GM23338 (cell line): ENCODE data around the gene LSM11. TPM values are rescaled to one million over a fixed set of nuclear protein-coding genes. Genes with fewer than 3 reads are reported as not detected.
A peak's percentile ranks its signal among the peaks of the same experiment; 100 is the strongest.

Experiments used
- ATAC-seq: fragments of 200-7000 bp; cut with Tn5 transposase; 3 replicates; pipeline ENCODE4 v1.9.1; 2020
- DNase-seq: peaks from one replicate; pipeline ENCODE4 v3.0.0-alpha.2; 2015; ENCODE audit warnings: low spot score
- H2AFZ ChIP-seq: fragments of 200-600 bp; sonication (generic); 2 replicates; pipeline ENCODE4 v1.8.0; 2016; ENCODE audit warnings: antibody characterized with exemption, mild to moderate bottlenecking, moderate library complexity
- H3F3A ChIP-seq: fragments of 200-600 bp; sonication (generic); replicated peaks from 2 replicates; pipeline ENCODE4 v1.8.0; 2017; ENCODE audit warnings: antibody characterized with exemption, mixed run types, low read depth
- H3K27ac ChIP-seq: fragments of 200-600 bp; sonication (generic); 2 replicates; pipeline ENCODE4 v1.6.1; 2016; ENCODE audit warnings: low read depth
- H3K27me3 ChIP-seq: fragments of 200-600 bp; sonication (generic); 2 replicates; pipeline ENCODE4 v1.8.0; 2016; ENCODE audit warnings: mild to moderate bottlenecking, mixed run types, moderate library complexity; ENCODE audit not compliant: insufficient read depth
- H3K36me3 ChIP-seq: fragments of 200-600 bp; sonication (generic); 2 replicates; pipeline ENCODE4 v1.8.0; 2016; ENCODE audit warnings: mild to moderate bottlenecking; ENCODE audit not compliant: insufficient read depth
- H3K4me1 ChIP-seq: fragments of 200-600 bp; sonication (generic); 2 replicates; pipeline ENCODE4 v1.8.0; 2016; ENCODE audit warnings: mild to moderate bottlenecking, moderate library complexity; ENCODE audit not compliant: insufficient read depth
- H3K4me2 ChIP-seq: fragments of 200-600 bp; sonication (generic); 2 replicates; pipeline ENCODE4 v1.7.1; 2017; ENCODE audit warnings: mixed run types
- H3K4me3 ChIP-seq: fragments of 200-600 bp; sonication (generic); 2 replicates; pipeline ENCODE4 v1.6.1; 2016; ENCODE audit warnings: mixed run types
- H3K79me2 ChIP-seq: fragments of 200-600 bp; sonication (generic); replicated peaks from 2 replicates; pipeline ENCODE4 v1.8.0; 2017; ENCODE audit warnings: mild to moderate bottlenecking; ENCODE audit not compliant: insufficient read depth
- H3K9me2 ChIP-seq: fragments of 200-600 bp; sonication (generic); 2 replicates; pipeline ENCODE4 v1.8.0; 2017; ENCODE audit not compliant: insufficient read depth
- H4K20me1 ChIP-seq: fragments of 200-600 bp; sonication (generic); replicated peaks from 2 replicates; pipeline ENCODE4 v1.8.0; 2017; ENCODE audit warnings: mild to moderate bottlenecking; ENCODE audit not compliant: insufficient read depth
- H3K27ac Mint-ChIP-seq: 2 replicates; pipeline ENCODE4 v1.8.0; 2020; ENCODE audit warnings: inconsistent platforms, mild to moderate bottlenecking, moderate library complexity, mixed read lengths
- H3K27me3 Mint-ChIP-seq: 3 replicates; pipeline ENCODE4 v1.8.0; 2022; ENCODE audit warnings: low read depth, mild to moderate bottlenecking, moderate library complexity, mixed read lengths, inconsistent platforms; ENCODE audit not compliant: insufficient read depth, poor library complexity
- H3K36me3 Mint-ChIP-seq: 3 replicates; pipeline ENCODE4 v1.8.0; 2021; ENCODE audit warnings: low read depth, mild to moderate bottlenecking, inconsistent platforms, moderate library complexity, mixed read lengths
- H3K4me1 Mint-ChIP-seq: 3 replicates; pipeline ENCODE4 v1.8.0; 2020; ENCODE audit warnings: mild to moderate bottlenecking, inconsistent platforms, mixed read lengths
- H3K4me3 Mint-ChIP-seq: 3 replicates; pipeline ENCODE4 v1.8.0; 2021; ENCODE audit warnings: moderate library complexity, mild to moderate bottlenecking, inconsistent platforms, mixed read lengths
- H3K9me3 Mint-ChIP-seq: 3 replicates; pipeline ENCODE4 v1.8.0; 2020; ENCODE audit warnings: moderate library complexity, mild to moderate bottlenecking, inconsistent platforms, mixed read lengths
- CREB1 ChIP-seq: fragments of 250-450 bp; sonication (Bioruptor Pico); IDR thresholded peaks from 2 replicates; pipeline ENCODE4 v1.5.0; 2020; ENCODE audit warnings: low read depth, mild to moderate bottlenecking, moderate library complexity
- EZH2 ChIP-seq: fragments of 200-600 bp; sonication (generic); IDR thresholded peaks from one replicate; pipeline ENCODE4 v1.8.0; 2017; ENCODE audit warnings: antibody characterized with exemption, mild to moderate bottlenecking, low read depth; ENCODE audit not compliant: unreplicated experiment
- JUNB ChIP-seq: IDR thresholded peaks from one replicate; pipeline ENCODE4 v1.6.1; 2016; ENCODE audit warnings: antibody characterized with exemption; ENCODE audit not compliant: unreplicated experiment
- NANOG ChIP-seq: IDR thresholded peaks from 2 replicates; pipeline ENCODE4 v1.6.1; 2016; ENCODE audit warnings: antibody characterized with exemption, borderline replicate concordance
- POLR2AphosphoS5 ChIP-seq: IDR thresholded peaks from 2 replicates; pipeline ENCODE4 v1.6.1; 2016; ENCODE audit warnings: antibody characterized with exemption, low read depth
- STAT1 ChIP-seq: IDR thresholded peaks from one replicate; pipeline ENCODE4 v1.6.1; 2016; ENCODE audit warnings: antibody characterized with exemption; ENCODE audit not compliant: unreplicated experiment
- ZNF114 ChIP-seq: fragments of 250-450 bp; sonication (Bioruptor Pico); IDR thresholded peaks from 2 replicates; pipeline ENCODE4 v1.5.0; 2020; ENCODE audit warnings: mild to moderate bottlenecking, moderate library complexity
- ZNF331 ChIP-seq: fragments of 250-450 bp; sonication (Bioruptor Pico); IDR thresholded peaks from 2 replicates; pipeline ENCODE4 v1.5.0; 2020; ENCODE audit warnings: low read depth, mild to moderate bottlenecking, moderate library complexity
- polyA plus RNA-seq: library from polyadenylated mRNA; unstranded; fragments of >200 nt; fragmentation: Nextera tagmentation; extraction: Ambion mirVana; gene quantifications from 2 replicates; pipeline ENCODE4 v1.2.1, GENCODE V29; 2016
- total RNA-seq: library from RNA; depleted of rRNA; stranded (reverse); fragments of >200 nt; shearing (Covaris generic); gene quantifications from 2 replicates; pipeline ENCODE4 v1.2.3, GENCODE V29; 2014
- TF ChIP-seq, protein P1 (sequence below), 2 experiments: fragments of 200-600 bp in 1 of 2; sonication (generic) in 1 of 2; conservative IDR thresholded peaks; 2 replicates each; pipeline versions ENCODE4 v1.5.1 to v1.6.1; 2016 to 2017; ENCODE audit warnings: antibody characterized with exemption in 2 of 2, low read depth in 2 of 2, mild to moderate bottlenecking in 2 of 2, moderate library complexity in 1 of 2
- TF ChIP-seq, protein P2 (sequence below): IDR thresholded peaks from 2 replicates; pipeline ENCODE4 v1.6.1; 2016; ENCODE audit warnings: antibody characterized with exemption
- TF ChIP-seq, protein P3 (sequence below): IDR thresholded peaks from one replicate; pipeline ENCODE4 v1.6.1; 2018; ENCODE audit warnings: antibody characterized with exemption; ENCODE audit not compliant: unreplicated experiment
- TF ChIP-seq, protein P4 (sequence below): fragments of 250-450 bp; sonication (Bioruptor Pico); IDR thresholded peaks from 2 replicates; pipeline ENCODE4 v1.5.0; 2020; ENCODE audit warnings: mild to moderate bottlenecking, moderate library complexity

The LSM11 gene
- total and polyA plus RNA-seq, 2 experiments from 2014 or later = 1.2 to 3.8 TPM

DNA sequence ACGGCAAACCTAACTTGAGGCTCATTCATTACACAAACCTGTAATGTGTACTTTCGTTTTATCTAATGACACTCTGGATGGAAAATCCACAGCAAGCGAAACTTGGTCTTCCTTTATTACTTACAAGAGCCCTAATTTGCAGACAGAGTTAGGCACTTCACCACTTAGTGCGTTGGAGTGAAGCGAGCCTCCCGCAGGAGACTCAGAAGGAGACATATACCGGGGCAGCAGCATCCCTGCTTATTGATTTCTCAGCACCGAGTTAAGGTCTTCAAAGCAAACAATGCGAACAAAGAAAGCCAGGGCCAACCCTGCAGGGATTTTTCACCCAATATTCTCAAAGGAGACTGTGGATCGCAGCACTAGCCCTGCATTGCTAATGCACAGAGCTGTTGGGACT is 28.6 kb downstream of the LSM11 start:
- Histone ChIP-seq H3K27ac (no peak overlapping the region), H3K9me2 (no peaks in the 10 kb centered on the region)
- no peak for DNase-seq

More for the DNA sequence above, 28.6 kb downstream of the LSM11 start:
- Histone ChIP-seq H3K4me2 (no peak overlapping the region), H3F3A (no peaks in the 10 kb centered on the region), H3K79me2 (no peaks in the 10 kb centered on the region), H3K36me3 (no peaks in the 10 kb centered on the region; the same call in 1 of the 2 replicates), H3K4me3 (no peak overlapping the region), H3K27me3 (no peaks in the 10 kb centered on the region), H2AFZ (peak overlapping the region; percentile 87), H3K4me1 (no peaks in the 10 kb centered on the region), H4K20me1 (no peaks in the 10 kb centered on the region)
- ATAC-seq = no peak
- H3K4me1 Mint-ChIP-seq = no peaks in the 10 kb centered on the region
- H3K4me3 Mint-ChIP-seq = no peak overlapping the region
- TF ChIP-seq POLR2AphosphoS5 (no peak), JUNB (no peak), CREB1 (no peak), NANOG (no peak), ZNF331 (no peak), STAT1 (no peak), EZH2 (no peak), ZNF114 (CRISPR knock-in tag) (no peak)
- TF ChIP-seq, protein P1, sequence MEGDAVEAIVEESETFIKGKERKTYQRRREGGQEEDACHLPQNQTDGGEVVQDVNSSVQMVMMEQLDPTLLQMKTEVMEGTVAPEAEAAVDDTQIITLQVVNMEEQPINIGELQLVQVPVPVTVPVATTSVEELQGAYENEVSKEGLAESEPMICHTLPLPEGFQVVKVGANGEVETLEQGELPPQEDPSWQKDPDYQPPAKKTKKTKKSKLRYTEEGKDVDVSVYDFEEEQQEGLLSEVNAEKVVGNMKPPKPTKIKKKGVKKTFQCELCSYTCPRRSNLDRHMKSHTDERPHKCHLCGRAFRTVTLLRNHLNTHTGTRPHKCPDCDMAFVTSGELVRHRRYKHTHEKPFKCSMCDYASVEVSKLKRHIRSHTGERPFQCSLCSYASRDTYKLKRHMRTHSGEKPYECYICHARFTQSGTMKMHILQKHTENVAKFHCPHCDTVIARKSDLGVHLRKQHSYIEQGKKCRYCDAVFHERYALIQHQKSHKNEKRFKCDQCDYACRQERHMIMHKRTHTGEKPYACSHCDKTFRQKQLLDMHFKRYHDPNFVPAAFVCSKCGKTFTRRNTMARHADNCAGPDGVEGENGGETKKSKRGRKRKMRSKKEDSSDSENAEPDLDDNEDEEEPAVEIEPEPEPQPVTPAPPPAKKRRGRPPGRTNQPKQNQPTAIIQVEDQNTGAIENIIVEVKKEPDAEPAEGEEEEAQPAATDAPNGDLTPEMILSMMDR (conservative IDR thresholded peaks at IDR 0.05; ENCODE audit: low read depth in 2 of 2) = no peak
- TF ChIP-seq, protein P2, sequence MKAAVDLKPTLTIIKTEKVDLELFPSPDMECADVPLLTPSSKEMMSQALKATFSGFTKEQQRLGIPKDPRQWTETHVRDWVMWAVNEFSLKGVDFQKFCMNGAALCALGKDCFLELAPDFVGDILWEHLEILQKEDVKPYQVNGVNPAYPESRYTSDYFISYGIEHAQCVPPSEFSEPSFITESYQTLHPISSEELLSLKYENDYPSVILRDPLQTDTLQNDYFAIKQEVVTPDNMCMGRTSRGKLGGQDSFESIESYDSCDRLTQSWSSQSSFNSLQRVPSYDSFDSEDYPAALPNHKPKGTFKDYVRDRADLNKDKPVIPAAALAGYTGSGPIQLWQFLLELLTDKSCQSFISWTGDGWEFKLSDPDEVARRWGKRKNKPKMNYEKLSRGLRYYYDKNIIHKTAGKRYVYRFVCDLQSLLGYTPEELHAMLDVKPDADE = no peak
- TF ChIP-seq, protein P3, sequence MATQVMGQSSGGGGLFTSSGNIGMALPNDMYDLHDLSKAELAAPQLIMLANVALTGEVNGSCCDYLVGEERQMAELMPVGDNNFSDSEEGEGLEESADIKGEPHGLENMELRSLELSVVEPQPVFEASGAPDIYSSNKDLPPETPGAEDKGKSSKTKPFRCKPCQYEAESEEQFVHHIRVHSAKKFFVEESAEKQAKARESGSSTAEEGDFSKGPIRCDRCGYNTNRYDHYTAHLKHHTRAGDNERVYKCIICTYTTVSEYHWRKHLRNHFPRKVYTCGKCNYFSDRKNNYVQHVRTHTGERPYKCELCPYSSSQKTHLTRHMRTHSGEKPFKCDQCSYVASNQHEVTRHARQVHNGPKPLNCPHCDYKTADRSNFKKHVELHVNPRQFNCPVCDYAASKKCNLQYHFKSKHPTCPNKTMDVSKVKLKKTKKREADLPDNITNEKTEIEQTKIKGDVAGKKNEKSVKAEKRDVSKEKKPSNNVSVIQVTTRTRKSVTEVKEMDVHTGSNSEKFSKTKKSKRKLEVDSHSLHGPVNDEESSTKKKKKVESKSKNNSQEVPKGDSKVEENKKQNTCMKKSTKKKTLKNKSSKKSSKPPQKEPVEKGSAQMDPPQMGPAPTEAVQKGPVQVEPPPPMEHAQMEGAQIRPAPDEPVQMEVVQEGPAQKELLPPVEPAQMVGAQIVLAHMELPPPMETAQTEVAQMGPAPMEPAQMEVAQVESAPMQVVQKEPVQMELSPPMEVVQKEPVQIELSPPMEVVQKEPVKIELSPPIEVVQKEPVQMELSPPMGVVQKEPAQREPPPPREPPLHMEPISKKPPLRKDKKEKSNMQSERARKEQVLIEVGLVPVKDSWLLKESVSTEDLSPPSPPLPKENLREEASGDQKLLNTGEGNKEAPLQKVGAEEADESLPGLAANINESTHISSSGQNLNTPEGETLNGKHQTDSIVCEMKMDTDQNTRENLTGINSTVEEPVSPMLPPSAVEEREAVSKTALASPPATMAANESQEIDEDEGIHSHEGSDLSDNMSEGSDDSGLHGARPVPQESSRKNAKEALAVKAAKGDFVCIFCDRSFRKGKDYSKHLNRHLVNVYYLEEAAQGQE = no peak
- TF ChIP-seq, protein P4, sequence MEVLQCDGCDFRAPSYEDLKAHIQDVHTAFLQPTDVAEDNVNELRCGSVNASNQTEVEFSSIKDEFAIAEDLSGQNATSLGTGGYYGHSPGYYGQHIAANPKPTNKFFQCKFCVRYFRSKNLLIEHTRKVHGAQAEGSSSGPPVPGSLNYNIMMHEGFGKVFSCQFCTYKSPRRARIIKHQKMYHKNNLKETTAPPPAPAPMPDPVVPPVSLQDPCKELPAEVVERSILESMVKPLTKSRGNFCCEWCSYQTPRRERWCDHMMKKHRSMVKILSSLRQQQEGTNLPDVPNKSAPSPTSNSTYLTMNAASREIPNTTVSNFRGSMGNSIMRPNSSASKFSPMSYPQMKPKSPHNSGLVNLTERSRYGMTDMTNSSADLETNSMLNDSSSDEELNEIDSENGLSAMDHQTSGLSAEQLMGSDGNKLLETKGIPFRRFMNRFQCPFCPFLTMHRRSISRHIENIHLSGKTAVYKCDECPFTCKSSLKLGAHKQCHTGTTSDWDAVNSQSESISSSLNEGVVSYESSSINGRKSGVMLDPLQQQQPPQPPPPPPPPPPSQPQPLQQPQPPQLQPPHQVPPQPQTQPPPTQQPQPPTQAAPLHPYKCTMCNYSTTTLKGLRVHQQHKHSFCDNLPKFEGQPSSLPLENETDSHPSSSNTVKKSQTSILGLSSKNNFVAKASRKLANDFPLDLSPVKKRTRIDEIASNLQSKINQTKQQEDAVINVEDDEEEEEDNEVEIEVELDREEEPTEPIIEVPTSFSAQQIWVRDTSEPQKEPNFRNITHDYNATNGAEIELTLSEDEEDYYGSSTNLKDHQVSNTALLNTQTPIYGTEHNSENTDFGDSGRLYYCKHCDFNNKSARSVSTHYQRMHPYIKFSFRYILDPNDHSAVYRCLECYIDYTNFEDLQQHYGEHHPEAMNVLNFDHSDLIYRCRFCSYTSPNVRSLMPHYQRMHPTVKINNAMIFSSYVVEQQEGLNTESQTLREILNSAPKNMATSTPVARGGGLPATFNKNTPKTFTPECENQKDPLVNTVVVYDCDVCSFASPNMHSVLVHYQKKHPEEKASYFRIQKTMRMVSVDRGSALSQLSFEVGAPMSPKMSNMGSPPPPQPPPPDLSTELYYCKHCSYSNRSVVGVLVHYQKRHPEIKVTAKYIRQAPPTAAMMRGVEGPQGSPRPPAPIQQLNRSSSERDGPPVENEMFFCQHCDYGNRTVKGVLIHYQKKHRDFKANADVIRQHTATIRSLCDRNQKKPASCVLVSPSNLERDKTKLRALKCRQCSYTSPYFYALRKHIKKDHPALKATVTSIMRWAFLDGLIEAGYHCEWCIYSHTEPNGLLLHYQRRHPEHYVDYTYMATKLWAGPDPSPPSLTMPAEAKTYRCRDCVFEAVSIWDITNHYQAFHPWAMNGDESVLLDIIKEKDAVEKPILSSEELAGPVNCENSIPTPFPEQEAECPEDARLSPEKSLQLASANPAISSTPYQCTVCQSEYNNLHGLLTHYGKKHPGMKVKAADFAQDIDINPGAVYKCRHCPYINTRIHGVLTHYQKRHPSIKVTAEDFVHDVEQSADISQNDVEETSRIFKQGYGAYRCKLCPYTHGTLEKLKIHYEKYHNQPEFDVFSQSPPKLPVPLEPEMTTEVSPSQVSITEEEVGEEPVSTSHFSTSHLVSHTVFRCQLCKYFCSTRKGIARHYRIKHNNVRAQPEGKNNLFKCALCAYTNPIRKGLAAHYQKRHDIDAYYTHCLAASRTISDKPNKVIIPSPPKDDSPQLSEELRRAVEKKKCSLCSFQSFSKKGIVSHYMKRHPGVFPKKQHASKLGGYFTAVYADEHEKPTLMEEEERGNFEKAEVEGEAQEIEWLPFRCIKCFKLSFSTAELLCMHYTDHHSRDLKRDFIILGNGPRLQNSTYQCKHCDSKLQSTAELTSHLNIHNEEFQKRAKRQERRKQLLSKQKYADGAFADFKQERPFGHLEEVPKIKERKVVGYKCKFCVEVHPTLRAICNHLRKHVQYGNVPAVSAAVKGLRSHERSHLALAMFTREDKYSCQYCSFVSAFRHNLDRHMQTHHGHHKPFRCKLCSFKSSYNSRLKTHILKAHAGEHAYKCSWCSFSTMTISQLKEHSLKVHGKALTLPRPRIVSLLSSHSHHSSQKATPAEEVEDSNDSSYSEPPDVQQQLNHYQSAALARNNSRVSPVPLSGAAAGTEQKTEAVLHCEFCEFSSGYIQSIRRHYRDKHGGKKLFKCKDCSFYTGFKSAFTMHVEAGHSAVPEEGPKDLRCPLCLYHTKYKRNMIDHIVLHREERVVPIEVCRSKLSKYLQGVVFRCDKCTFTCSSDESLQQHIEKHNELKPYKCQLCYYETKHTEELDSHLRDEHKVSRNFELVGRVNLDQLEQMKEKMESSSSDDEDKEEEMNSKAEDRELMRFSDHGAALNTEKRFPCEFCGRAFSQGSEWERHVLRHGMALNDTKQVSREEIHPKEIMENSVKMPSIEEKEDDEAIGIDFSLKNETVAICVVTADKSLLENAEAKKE (CRISPR knock-in tag) = no peak
- H3K36me3 Mint-ChIP-seq = no peaks in the 10 kb centered on the region
- H3K9me3 Mint-ChIP-seq = no peaks in the 10 kb centered on the region
- H3K27ac Mint-ChIP-seq = no peak overlapping the region
- no peaks in the 10 kb centered on the region for H3K27me3 Mint-ChIP-seq
